Esophagus muscularis mucosa (tissue), 4 donors: ENCODE data around the gene MAD1L1. TPM values are rescaled to one million over a fixed set of nuclear protein-coding genes. Genes with fewer than 3 reads are reported as not detected.

Source experiments
- DNase-seq: peaks from one replicate; pipeline ENCODE4 v3.0.0-alpha.2; 2017; ENCODE audit errors: extremely low spot score
- H3K27ac ChIP-seq, 4 donors: fragments of 200-600 bp; sonication (generic); replicated peaks in 1 of 4; 1 replicate in 3 of 4; 2 replicates in 1 of 4; pipeline ENCODE4 v1.5.1; 2016 to 2019; ENCODE audit warnings: mild to moderate bottlenecking in 1 of 4
- H3K27me3 ChIP-seq, 4 donors: fragments of 200-600 bp; sonication (generic); one replicate each; pipeline versions ENCODE4 v1.5.1 to v1.6.0; 2016 to 2019
- H3K36me3 ChIP-seq, 4 donors: fragments of 200-600 bp; sonication (generic); one replicate each; pipeline ENCODE4 v1.5.1; 2016 to 2019
- H3K4me1 ChIP-seq, 4 donors: fragments of 200-600 bp; sonication (generic); one replicate each; pipeline ENCODE4 v1.5.1; 2016 to 2019
- H3K4me3 ChIP-seq, 4 donors: fragments of 200-600 bp; sonication (generic); 1 replicate in 2 of 4; 2 replicates in 2 of 4; pipeline ENCODE4 v1.5.1; 2016 to 2019; ENCODE audit warnings: mild to moderate bottlenecking in 4 of 4, moderate library complexity in 1 of 4
- H3K9me3 ChIP-seq, 4 donors: fragments of 200-600 bp; sonication (generic); 1 replicate in 3 of 4; 2 replicates in 1 of 4; pipeline ENCODE4 v1.5.1; 2016 to 2019
- CTCF ChIP-seq, 3 experiments: fragments of 200-600 bp in 2 of 3; fragments of 450-650 bp in 1 of 3; sonication (generic) in 2 of 3; IDR thresholded peaks; one replicate each; pipeline ENCODE4 v1.5.1; 2017 to 2019; ENCODE audit warnings: antibody characterized with exemption in 3 of 3, mild to moderate bottlenecking in 2 of 3, moderate library complexity in 1 of 3
- EP300 ChIP-seq: sonication (generic); formaldehyde crosslinking; IDR thresholded peaks from one replicate; pipeline ENCODE4 v1.6.1; 2017; ENCODE audit warnings: antibody characterized with exemption
- POLR2A ChIP-seq: fragments of 450-650 bp; IDR thresholded peaks from one replicate; pipeline ENCODE4 v1.6.1; 2017; ENCODE audit warnings: antibody characterized with exemption, moderate library complexity, mild to moderate bottlenecking, low read depth
- POLR2AphosphoS5 ChIP-seq, 2 donors: sonication (generic); formaldehyde crosslinking; IDR thresholded peaks; one replicate each; pipeline ENCODE4 v1.6.1; 2017; ENCODE audit warnings: antibody characterized with exemption in 2 of 2
- WGBS: methylation state at CpG from one replicate; pipeline ENCODE4 v1.1.5; 2018; 5-methylcytosine and 5-hydroxymethylcytosine counted together
- intact Hi-C: fragments of 100-400 bp; cut with DNase I; formaldehyde crosslinking; loops from one replicate; pipeline ENCODE4 v1.15.1; 2023
- total RNA-seq, 4 donors: library from RNA; depleted of rRNA; stranded (reverse); fragments of >200 nt; gene quantifications; one replicate each; pipeline versions ENCODE4 v1.1.0 to v1.2.1, GENCODE V29; 2016

MAD1L1 gene
- total RNA-seq, 4 donors from 2014 or later = 22.2 to 33.1 (median 29.5) TPM

GRCh38 chr7:1894906-1895663 is 337.7 kb downstream of the MAD1L1 start:
- H3K4me3 ChIP-seq = no peak overlapping the region
- DNase-seq = no peak
- 90% methylated on average over 11 of the region's 15 CpGs for WGBS
- H3K36me3 ChIP-seq = peaks cover 0 to 36% (median 13%) of the 10 kb centered on the region in 4 donors
- no peaks in the 10 kb centered on the region for H3K27me3 ChIP-seq
- intact Hi-C loops = no loop called here
- no peaks in the 10 kb centered on the region for H3K9me3 ChIP-seq
- H3K4me1 ChIP-seq = peaks cover 0 to 9% (median 4%) of the 10 kb centered on the region in 4 donors
- TF ChIP-seq POLR2AphosphoS5 (IDR thresholded peaks at IDR 0.05) = no peak
- H3K27ac ChIP-seq = no peak overlapping the region

- intact Hi-C loops = no loop called here
- DNase-seq = no peak
- WGBS = 88% methylated on average over 5 of the region's 9 CpGs
- Histone ChIP-seq H3K36me3 (peaks cover 0 to 36% (median 13%) of the 10 kb centered on the region in 4 donors), H3K4me1 (peaks cover 0 to 9% (median under 1%) of the 10 kb centered on the region in 4 donors), H3K27me3 (no peaks in the 10 kb centered on the region), H3K9me3 (no peaks in the 10 kb centered on the region), H3K27ac (no peak overlapping the region), H3K4me3 (no peak overlapping the region)
- TF ChIP-seq CTCF (IDR thresholded peaks at IDR 0.05) (no peak), POLR2AphosphoS5 (IDR thresholded peaks at IDR 0.05) (no peak), POLR2A (no peak), EP300 (no peak)
Measured at GRCh38 chr7:1894313-1894900, 338.3 kb downstream of the MAD1L1 start.

- no peaks in the 10 kb centered on the region for H3K27me3 ChIP-seq
- 83% methylated on average over 5 of the region's 5 CpGs for WGBS
- peaks cover 0 to 9% (median 0%) of the 10 kb centered on the region in 4 donors for H3K4me1 ChIP-seq
- no peak overlapping the region for H3K4me3 ChIP-seq
- no peak for TF ChIP-seq CTCF (IDR thresholded peaks at IDR 0.05)
- no peak for TF ChIP-seq EP300
- TF ChIP-seq POLR2A = no peak
- TF ChIP-seq POLR2AphosphoS5 (IDR thresholded peaks at IDR 0.05) = no peak
- intact Hi-C loops = no loop called here
- H3K9me3 ChIP-seq = no peaks in the 10 kb centered on the region
- no peak for DNase-seq
- no peak overlapping the region for H3K27ac ChIP-seq
- H3K36me3 ChIP-seq = peaks cover 0 to 39% (median 17%) of the 10 kb centered on the region in 4 donors
Measured at GRCh38 chr7:1893451-1893850, 339.3 kb downstream of the MAD1L1 start.

- no peaks in the 10 kb centered on the region for H3K27me3 ChIP-seq
- H3K4me3 ChIP-seq = no peak overlapping the region
- no peak for TF ChIP-seq CTCF (IDR thresholded peaks at IDR 0.05)
- no peak for TF ChIP-seq POLR2A
- TF ChIP-seq EP300 = no peak
- no peak for TF ChIP-seq POLR2AphosphoS5 (IDR thresholded peaks at IDR 0.05)
- no peak overlapping the region for H3K27ac ChIP-seq
- 60% methylated on average over 11 of the region's 11 CpGs for WGBS
- intact Hi-C loops = no loop called here
- DNase-seq = no peak
- H3K9me3 ChIP-seq = no peaks in the 10 kb centered on the region
- peaks cover 0 to 9% (median 0%) of the 10 kb centered on the region in 4 donors for H3K4me1 ChIP-seq
- H3K36me3 ChIP-seq = peaks cover 0 to 39% (median 19%) of the 10 kb centered on the region in 4 donors
Measured at GRCh38 chr7:1893036-1893435, 339.7 kb downstream of the MAD1L1 start.
